ENCODE results near the gene AMPD2. TPM values are rescaled to one million over a fixed set of nuclear protein-coding genes. Genes with fewer than 3 reads are reported as not detected.

AMPD2 gene
- total and polyA plus RNA-seq, 9 of the 15 experiments (the other 6 are each of a cell fraction or from before 2014, with no cell fraction given) = 2.0 to 77.7 (median 28.2) TPM

- TF ChIP-seq HDAC8 (tag; IDR thresholded peaks at IDR 0.05) (0 out of 2 replicates have a peak, but pooled peaks have one; percentile 15), ZNF639 (CRISPR knock-in tag; conservative IDR thresholded peaks at IDR 0.05 in 1 of 2, IDR thresholded peaks at IDR 0.05 in 1 of 2) (peak in 1 of 2 experiments; percentile 9; a peak in 1 of 4 replicates), BRD4 (IDR thresholded peaks at IDR 0.05) (peak; percentile 75), ASH1L (IDR thresholded peaks at IDR 0.05; ENCODE audit: borderline replicate concordance, low read depth, partially characterized antibody) (no peak), PML (IDR thresholded peaks at IDR 0.05; ENCODE audit: low read length) (peak; percentile 4; the same call in 1 of the 2 replicates), E2F1 (CRISPR knock-in tag; IDR thresholded peaks at IDR 0.05) (0 out of 2 replicates have a peak, but pooled peaks have one; percentile 32), EZH2 (IDR thresholded peaks at IDR 0.05; ENCODE audit: borderline replicate concordance, low read depth, low read length) (no peak), ZKSCAN8 (CRISPR knock-in tag; IDR thresholded peaks at IDR 0.05) (0 out of 2 replicates have a peak, but pooled peaks have one; percentile 25), ZNF589 (CRISPR knock-in tag; IDR thresholded peaks at IDR 0.05; ENCODE audit: low read depth) (0 out of 2 replicates have a peak, but pooled peaks have one; percentile 45)
- TF ChIP-seq, protein P1, sequence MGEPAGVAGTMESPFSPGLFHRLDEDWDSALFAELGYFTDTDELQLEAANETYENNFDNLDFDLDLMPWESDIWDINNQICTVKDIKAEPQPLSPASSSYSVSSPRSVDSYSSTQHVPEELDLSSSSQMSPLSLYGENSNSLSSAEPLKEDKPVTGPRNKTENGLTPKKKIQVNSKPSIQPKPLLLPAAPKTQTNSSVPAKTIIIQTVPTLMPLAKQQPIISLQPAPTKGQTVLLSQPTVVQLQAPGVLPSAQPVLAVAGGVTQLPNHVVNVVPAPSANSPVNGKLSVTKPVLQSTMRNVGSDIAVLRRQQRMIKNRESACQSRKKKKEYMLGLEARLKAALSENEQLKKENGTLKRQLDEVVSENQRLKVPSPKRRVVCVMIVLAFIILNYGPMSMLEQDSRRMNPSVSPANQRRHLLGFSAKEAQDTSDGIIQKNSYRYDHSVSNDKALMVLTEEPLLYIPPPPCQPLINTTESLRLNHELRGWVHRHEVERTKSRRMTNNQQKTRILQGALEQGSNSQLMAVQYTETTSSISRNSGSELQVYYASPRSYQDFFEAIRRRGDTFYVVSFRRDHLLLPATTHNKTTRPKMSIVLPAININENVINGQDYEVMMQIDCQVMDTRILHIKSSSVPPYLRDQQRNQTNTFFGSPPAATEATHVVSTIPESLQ (CRISPR knock-in tag; IDR thresholded peaks at IDR 0.05) = peak; percentile 56; the same call in 1 of the 2 replicates
- TF ChIP-seq, protein P2, sequence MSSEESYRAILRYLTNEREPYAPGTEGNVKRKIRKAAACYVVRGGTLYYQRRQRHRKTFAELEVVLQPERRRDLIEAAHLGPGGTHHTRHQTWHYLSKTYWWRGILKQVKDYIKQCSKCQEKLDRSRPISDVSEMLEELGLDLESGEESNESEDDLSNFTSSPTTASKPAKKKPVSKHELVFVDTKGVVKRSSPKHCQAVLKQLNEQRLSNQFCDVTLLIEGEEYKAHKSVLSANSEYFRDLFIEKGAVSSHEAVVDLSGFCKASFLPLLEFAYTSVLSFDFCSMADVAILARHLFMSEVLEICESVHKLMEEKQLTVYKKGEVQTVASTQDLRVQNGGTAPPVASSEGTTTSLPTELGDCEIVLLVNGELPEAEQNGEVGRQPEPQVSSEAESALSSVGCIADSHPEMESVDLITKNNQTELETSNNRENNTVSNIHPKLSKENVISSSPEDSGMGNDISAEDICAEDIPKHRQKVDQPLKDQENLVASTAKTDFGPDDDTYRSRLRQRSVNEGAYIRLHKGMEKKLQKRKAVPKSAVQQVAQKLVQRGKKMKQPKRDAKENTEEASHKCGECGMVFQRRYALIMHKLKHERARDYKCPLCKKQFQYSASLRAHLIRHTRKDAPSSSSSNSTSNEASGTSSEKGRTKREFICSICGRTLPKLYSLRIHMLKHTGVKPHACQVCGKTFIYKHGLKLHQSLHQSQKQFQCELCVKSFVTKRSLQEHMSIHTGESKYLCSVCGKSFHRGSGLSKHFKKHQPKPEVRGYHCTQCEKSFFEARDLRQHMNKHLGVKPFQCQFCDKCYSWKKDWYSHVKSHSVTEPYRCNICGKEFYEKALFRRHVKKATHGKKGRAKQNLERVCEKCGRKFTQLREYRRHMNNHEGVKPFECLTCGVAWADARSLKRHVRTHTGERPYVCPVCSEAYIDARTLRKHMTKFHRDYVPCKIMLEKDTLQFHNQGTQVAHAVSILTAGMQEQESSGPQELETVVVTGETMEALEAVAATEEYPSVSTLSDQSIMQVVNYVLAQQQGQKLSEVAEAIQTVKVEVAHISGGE (CRISPR knock-in tag; IDR thresholded peaks at IDR 0.05) = peak in 2 of 3 experiments; percentile 20 to 89; a peak in 2 of 6 replicates
Measured at GRCh38 chr1:109618661-109619575, 719 bp upstream of the AMPD2 start (continued).
